22Rv1 (cell line): ENCODE data around the gene MSRB3.

Experiments
- H3K27ac ChIP-seq: fragments of 450-650 bp; 2 replicates; pipeline ENCODE4 v1.5.1; 2017
- ZFX ChIP-seq: fragments of 450-650 bp; IDR thresholded peaks from 2 replicates; pipeline ENCODE4 v1.6.1; 2017; ENCODE audit warnings: antibody characterized with exemption, borderline replicate concordance
- TF ChIP-seq, protein P1 (sequence below): fragments of 450-650 bp; IDR thresholded peaks from 2 replicates; pipeline ENCODE4 v1.5.1; 2017; ENCODE audit warnings: mild to moderate bottlenecking

MSRB3 gene

DNA sequence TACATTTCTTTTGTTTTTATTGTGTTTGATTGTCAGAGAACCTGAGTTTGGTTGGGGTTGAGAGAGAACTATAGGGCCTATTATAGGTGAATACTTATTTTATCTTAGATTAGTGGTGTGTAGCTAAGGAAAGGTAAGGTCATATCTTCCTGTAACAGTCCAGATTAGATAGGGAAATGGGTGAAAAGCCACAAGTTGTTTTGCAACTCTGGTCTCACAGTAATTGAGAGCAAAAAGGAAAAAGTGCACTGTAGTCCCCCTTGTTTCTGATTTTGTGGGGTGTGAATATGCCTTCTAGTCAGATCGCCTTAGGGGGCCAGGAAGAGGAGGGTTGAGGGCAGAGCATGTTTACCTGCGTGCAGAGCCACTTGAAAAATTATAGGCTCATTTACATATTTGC, 8.9 kb downstream of the MSRB3 start:
- H3K27ac ChIP-seq, result no peak overlapping the region
- TF ChIP-seq, protein P1, sequence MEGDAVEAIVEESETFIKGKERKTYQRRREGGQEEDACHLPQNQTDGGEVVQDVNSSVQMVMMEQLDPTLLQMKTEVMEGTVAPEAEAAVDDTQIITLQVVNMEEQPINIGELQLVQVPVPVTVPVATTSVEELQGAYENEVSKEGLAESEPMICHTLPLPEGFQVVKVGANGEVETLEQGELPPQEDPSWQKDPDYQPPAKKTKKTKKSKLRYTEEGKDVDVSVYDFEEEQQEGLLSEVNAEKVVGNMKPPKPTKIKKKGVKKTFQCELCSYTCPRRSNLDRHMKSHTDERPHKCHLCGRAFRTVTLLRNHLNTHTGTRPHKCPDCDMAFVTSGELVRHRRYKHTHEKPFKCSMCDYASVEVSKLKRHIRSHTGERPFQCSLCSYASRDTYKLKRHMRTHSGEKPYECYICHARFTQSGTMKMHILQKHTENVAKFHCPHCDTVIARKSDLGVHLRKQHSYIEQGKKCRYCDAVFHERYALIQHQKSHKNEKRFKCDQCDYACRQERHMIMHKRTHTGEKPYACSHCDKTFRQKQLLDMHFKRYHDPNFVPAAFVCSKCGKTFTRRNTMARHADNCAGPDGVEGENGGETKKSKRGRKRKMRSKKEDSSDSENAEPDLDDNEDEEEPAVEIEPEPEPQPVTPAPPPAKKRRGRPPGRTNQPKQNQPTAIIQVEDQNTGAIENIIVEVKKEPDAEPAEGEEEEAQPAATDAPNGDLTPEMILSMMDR, result no peak
- TF ChIP-seq ZFX, result no peak

DNA sequence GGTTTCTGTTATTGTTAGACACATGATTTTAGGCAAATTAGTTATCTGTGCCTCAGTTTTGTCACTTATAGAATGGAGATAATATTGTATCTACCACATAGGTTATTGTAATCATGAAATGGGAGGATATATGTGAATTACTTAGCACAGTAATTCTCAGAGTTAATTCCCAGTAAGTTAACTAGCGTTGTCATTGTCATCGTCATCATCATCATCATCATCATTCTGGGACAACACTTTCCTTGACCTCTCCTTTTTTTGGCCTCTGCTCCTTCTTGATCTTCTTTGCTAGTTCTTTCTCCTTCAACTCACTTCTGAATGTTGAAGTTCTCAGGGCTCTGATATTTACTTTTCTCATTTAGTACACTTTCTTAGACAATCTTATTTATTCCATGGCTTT, 13.8 kb downstream of the MSRB3 start:
- no peak overlapping the region for H3K27ac ChIP-seq
- no peak for TF ChIP-seq ZFX
- TF ChIP-seq, protein P1, result no peak

DNA sequence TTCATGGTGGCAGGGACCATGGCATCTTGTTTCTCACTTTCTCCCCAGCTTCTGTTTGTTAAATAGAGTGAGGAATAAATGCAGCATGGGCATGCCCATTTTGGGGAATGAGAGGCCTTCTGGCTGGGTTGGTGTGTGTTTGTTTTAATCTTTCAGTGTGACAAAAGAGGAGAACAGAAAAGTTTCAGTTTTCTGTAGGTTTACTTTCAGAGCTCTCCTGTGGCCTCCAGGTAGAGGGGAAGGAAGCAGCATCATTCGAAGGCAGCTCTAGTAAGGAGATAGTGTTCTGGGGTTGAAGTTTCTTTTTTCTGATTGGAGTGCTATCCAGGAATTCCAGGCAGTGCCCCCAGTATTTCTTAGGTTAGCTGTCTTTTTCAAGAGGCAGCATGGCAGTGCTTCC, 15.3 kb downstream of the MSRB3 start:
- TF ChIP-seq, protein P1, result no peak
- no peak for TF ChIP-seq ZFX
- no peak overlapping the region for H3K27ac ChIP-seq

DNA sequence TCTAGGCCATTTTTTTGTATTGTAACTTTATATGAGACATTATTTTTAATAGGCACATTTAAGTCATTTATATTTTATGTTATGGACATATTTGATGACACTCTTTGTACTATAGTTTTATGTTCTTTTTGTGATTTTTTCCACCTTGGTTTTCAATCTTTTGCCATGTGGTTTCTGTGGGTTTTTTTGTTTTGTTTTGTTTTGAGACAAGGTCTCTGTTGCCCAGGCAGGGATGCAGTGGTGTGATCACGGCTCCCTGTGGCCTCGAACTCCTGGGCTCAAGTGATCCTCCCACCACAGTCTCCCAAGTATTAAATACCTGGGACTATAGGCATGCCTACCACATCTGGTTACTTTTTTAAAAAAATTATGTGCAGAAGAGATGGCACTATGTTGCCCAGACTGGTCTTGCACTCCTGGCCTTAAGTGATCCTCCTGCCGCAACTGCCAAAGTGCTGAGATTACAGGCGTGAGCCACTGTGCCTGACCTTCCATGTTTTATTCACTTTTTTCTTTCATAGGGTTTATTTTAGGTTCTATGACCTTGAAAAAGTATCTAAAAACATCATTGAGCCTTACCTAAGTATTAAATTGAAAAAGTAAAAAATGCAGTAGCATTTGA, 16.3 kb downstream of the MSRB3 start:
- H3K27ac ChIP-seq, result no peak overlapping the region
- TF ChIP-seq, protein P1, result no peak
- no peak for TF ChIP-seq ZFX

DNA sequence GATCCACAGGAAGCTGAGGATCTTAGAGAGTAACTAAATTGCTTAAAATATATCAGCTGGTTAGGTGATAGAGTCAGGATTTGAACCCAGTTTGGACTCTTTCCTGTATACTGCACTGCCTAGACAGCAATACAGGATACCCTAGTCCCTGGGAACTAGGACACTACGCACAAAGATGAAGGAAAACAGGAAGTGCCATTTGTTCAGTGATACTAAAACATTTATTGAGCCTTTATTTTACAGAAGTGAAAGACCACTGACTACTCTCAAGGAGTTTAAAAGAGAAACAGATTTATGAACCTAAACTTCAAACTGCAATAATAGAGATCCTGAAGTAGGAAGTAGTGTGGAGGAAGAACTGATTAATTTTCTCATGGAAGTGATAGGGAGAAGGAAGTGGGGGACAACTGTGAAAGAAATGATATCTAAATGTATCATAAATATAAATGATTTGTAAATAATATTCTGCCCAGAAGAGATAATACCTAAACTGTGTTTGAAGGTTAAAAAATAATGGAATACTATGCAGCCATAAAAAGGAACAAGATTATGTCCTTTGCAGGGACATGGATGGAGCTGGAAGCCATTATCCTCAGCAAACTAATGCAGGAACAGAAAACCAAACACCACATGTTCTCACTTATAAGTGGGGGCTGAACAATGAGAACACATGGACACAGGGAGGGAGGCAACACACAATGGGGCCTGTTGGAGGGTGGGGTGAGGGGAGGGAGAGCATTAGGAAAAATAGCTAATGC, 18.2 kb downstream of the MSRB3 start:
- H3K27ac ChIP-seq, result no peak overlapping the region
- no peak for TF ChIP-seq ZFX
- TF ChIP-seq, protein P1, result no peak

DNA sequence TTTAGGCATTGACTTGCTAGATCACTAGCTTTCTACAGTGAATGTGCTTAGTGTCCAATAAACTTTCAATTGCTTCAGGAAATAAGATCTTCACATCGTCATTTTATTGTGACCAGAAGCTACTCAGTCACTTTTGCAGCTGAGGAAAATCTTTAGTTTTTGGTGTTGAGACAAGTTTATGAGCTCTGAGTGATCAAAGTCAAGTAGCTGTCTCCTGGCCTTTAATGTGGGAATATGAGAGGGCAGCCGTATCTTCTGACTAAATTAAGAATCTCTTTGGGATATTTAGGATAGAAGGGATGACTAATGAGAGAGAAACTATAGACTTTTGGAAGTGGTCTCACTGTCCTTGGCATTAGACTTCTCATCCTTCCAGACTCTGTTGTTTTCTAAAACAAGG, 21.6 kb downstream of the MSRB3 start:
- H3K27ac ChIP-seq, result no peak overlapping the region
- no peak for TF ChIP-seq ZFX
- TF ChIP-seq, protein P1, result no peak

DNA sequence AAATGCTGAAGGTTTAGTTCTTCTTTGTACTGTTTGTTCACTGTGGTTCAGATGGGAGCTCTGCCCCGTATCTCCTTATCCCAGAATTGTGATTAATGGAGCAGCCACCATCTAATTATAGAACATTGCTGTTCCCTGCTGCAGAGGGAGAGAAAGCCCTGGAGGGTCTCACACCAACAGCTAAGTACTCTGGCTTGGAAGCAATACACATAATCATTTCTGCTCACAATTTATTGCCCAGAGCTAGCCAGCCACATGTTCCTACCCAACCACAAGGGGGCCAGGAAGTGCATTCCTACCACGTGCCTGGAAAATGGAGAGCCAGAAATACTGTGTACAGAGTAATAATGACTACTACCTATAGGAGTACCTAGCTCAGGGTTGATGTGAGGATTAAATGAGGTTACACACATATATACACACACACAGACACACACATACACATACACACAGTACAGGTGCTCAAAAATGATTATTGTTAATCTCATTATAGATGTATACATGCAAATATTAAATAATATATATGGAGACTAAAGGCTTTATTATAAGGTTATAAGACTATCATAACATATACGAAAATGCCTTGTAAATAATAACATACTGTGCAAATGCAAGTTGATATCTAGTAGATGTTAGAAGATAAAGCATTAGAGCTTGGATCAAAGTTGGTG, 22.3 kb downstream of the MSRB3 start:
- no peak overlapping the region for H3K27ac ChIP-seq
- TF ChIP-seq, protein P1, result peak; percentile 65
- no peak for TF ChIP-seq ZFX
